Cardiac fibroblast (primary cell): ENCODE results near the gene NUTF2.

ENCODE experiments used
- DNase-seq, 2 donors: peaks; one replicate each; pipeline versions ENCODE4 v3.0.0 to v3.0.0-alpha.2; 2010; ENCODE audit warnings: low read depth in 2 of 2
- H3K4me3 ChIP-seq, 2 donors: replicated peaks in 1 of 2; 1 replicate in 1 of 2; 2 replicates in 1 of 2; pipeline ENCODE4 v1.5.1; 2011; ENCODE audit warnings: low read depth in 2 of 2, low read length in 2 of 2, mild to moderate bottlenecking in 2 of 2, moderate library complexity in 1 of 2
- TF ChIP-seq, protein P1 (sequence below): IDR thresholded peaks from one replicate; pipeline ENCODE4 v1.5.1; 2011; ENCODE audit warnings: low read depth, mild to moderate bottlenecking, low read length, inconsistent platforms

Gene NUTF2

DNA sequence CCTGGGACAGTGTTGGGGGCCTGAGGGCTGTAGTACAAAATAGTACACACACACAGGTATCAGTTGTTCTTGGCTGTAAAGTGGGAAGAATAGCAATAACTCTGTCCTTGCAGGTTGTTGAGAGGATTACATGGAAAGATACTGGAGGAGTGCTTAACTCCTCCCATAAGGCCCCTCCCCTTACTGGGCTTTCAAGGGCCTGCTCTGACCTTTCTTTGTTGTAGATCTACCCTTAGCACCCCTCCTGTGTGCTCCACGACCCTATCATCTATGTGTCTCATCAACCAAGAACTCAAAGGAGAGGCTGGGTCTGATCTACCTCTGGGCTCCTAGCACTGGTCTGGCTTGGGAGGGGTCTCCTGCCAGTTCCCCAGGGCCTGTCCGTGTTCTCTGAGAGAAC, 17.9 kb downstream of the NUTF2 start:
- no peak for DNase-seq
- TF ChIP-seq, protein P1, sequence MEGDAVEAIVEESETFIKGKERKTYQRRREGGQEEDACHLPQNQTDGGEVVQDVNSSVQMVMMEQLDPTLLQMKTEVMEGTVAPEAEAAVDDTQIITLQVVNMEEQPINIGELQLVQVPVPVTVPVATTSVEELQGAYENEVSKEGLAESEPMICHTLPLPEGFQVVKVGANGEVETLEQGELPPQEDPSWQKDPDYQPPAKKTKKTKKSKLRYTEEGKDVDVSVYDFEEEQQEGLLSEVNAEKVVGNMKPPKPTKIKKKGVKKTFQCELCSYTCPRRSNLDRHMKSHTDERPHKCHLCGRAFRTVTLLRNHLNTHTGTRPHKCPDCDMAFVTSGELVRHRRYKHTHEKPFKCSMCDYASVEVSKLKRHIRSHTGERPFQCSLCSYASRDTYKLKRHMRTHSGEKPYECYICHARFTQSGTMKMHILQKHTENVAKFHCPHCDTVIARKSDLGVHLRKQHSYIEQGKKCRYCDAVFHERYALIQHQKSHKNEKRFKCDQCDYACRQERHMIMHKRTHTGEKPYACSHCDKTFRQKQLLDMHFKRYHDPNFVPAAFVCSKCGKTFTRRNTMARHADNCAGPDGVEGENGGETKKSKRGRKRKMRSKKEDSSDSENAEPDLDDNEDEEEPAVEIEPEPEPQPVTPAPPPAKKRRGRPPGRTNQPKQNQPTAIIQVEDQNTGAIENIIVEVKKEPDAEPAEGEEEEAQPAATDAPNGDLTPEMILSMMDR: no peak
- H3K4me3 ChIP-seq: no peak overlapping the region

GRCh38 chr16:67865318-67865717, 18.6 kb downstream of the NUTF2 start:
- no peak overlapping the region for H3K4me3 ChIP-seq
- TF ChIP-seq, protein P1: peak; percentile 55
- peak; percentile 55 to 56 for DNase-seq

- no peak overlapping the region for H3K4me3 ChIP-seq
- no peak for DNase-seq
- TF ChIP-seq, protein P1: no peak
Observed at GRCh38 chr16:67868290-67868689, 21.6 kb downstream of the NUTF2 start.

DNA sequence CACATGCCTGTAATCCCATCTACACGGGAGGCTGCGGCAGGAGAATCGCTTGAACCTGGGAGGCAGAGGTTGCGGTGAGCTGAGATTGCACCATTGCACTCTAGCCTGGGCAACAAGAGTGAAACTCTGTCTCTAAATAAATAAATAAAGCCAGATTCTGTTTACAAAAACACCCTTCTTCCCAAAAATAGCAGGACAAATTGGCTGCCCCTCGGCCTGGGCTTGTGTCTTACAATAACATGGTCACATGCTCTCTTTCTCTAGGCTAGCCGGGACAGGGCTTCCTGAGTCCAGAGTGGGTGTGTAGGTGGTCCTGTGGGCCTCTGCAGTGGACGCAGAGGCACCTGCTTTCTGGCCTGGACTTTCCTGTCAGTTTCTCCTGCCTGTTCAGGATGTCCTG, 22.9 kb downstream of the NUTF2 start:
- no peak overlapping the region for H3K4me3 ChIP-seq
- TF ChIP-seq, protein P1: no peak
- no peak for DNase-seq

DNA sequence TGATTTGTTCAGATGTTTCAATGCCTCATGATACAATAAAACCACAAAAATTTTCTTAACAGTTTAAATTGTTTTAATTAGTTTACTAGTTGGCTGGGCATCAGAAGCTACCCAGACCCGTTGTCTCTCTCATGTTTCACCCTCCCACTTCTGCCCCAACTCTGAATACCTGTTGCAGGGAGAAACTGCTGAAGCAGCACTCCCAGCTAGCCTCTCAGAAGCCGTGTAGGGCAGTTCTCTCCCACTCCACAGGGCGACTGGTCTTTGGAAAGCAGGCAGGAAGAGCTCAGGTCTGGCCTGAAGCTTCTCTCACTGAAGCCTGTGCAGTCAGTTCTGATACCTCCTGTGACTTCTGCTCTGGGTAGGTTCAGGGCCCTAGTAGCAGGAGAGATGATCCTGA, 24.5 kb downstream of the NUTF2 start:
- TF ChIP-seq, protein P1: no peak
- H3K4me3 ChIP-seq: no peak overlapping the region
- DNase-seq: no peak

DNA sequence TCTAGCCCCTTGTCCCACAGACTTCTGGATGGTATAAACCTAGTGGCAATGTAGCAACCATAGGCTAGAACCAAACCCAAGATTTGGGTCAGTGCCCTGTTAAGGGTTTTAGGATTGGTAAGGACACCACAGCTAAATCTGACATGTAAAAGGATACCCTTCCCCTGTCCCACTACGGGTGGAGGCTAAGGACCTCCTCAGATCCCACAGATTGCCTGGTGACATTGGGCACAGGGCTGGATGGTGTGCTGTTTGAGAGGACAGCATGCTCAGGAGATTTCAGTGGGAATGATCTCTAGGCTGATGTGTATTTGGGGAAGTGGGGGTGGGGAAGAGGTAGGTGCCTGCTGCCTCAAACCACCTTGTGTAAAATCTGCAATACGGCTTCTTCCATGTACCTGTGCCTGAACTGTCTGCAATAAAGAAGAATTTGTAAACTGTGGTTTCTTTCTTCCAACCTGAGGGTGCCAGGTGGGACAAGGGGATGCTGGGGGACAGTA, 25.4 kb downstream of the NUTF2 start:
- TF ChIP-seq, protein P1: no peak
- no peak for DNase-seq
- H3K4me3 ChIP-seq: no peak overlapping the region
